ENCODE measurements around the gene CCDC97.

Gene CCDC97

DNA sequence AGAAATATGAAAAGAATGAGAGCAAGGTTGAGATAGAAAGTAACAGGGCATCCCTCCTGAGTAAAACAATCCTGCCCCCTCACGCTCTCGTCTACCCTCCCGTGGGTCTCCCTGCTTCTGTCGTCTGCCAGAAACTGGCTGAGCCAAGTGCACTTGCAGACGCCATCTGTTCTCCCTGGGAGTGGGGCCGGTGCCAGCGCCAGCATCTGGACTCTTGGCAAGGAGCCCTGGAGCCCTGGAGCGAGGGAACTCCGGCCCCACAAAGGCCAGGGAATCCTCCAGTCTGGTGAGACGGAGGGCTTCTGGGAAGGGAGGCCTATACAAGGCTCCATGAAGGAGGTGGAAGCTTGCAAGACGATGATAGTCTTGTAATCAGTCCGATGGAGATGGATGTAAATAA is 64.0 kb downstream of the CCDC97 start:
- no peak for TF ChIP-seq CTCF (conservative IDR thresholded peaks at IDR 0.05; ENCODE audit: low read depth)
- peak; percentile 57 for DNase-seq (ENCODE audit: low spot score)
- ChIA-PET POLR2A (ENCODE audit: low non-redundant PET) (no interaction called here), CTCF (no interaction called here)
- H3K27ac ChIP-seq: peak overlapping the region; percentile 79
